IPS-18a (cell line): ENCODE data around the gene VEZT.
"Not testable (repeated sequence)": the region's sequence is repeated elsewhere in the genome, so short reads cannot be mapped to it uniquely, and the experiment has no call there.

Experiments used
- H3K27ac ChIP-seq: one replicate; pipeline ENCODE4 v1.5.1; 2013; ENCODE audit warnings: low read length
- H3K27me3 ChIP-seq: one replicate; pipeline ENCODE4 v1.6.1; 2013; ENCODE audit warnings: mild to moderate bottlenecking, low read length; ENCODE audit not compliant: control insufficient read depth, insufficient read depth
- H3K36me3 ChIP-seq: one replicate; pipeline ENCODE4 v1.6.1; 2013; ENCODE audit warnings: low read depth, low read length; ENCODE audit not compliant: control insufficient read depth
- H3K4me1 ChIP-seq: one replicate; pipeline ENCODE4 v1.6.1; 2013; ENCODE audit warnings: low read depth, low read length; ENCODE audit not compliant: control insufficient read depth
- H3K4me3 ChIP-seq: one replicate; pipeline ENCODE4 v1.5.1; 2013; ENCODE audit warnings: low read length
- H3K9ac ChIP-seq: one replicate; pipeline ENCODE4 v1.6.1; 2013; ENCODE audit warnings: mild to moderate bottlenecking, low read length, moderate library complexity
- H3K9me3 ChIP-seq: one replicate; pipeline ENCODE4 v1.6.1; 2013; ENCODE audit warnings: low read depth, low read length; ENCODE audit not compliant: control insufficient read depth

VEZT gene

DNA sequence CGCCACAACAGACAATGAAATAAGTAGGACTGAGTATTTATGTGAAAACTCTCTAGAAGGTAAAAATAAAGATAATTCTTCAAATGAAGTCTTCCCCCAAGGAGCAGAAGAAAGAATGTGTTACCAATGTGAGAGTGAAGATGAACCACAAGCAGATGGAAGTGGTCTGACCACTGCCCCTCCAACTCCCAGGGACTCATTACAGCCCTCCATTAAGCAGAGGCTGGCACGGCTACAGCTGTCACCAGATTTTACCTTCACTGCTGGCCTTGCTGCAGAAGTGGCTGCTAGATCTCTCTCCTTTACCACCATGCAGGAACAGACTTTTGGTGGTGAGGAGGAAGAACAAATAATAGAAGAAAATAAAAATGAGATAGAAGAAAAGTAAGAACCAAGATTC, 82.7 kb downstream of the VEZT start:
- peaks cover 53% of the 10 kb centered on the region for H3K36me3 ChIP-seq
- H3K9me3 ChIP-seq, result no peaks in the 10 kb centered on the region
- H3K4me1 ChIP-seq, result no peaks in the 10 kb centered on the region
- H3K4me3 ChIP-seq, result no peak overlapping the region
- no peak overlapping the region for H3K9ac ChIP-seq
- H3K27ac ChIP-seq, result no peak overlapping the region
- H3K27me3 ChIP-seq, result no peaks in the 10 kb centered on the region

DNA sequence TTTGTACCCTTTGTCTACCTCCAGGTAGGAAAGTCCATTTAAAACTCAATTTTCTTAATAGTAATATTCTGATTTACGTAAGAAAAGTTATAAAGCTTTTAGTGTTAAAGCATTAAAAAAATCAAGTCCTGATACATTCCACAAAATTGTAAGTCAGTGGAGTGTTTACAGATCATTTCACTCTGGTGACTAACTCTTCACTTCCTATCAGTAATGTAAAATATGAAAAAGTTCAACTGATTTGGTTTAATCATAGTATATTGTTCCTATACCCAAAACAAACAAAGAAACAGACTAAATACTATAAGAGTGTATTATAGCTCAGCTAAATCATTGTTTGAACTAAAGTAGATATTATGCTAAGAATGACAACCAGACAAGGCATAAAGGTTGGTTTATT, 85.9 kb downstream of the VEZT start:
- Histone ChIP-seq H3K27me3 (no peaks in the 10 kb centered on the region), H3K9ac (no peak overlapping the region), H3K9me3 (no peaks in the 10 kb centered on the region), H3K4me1 (no peaks in the 10 kb centered on the region), H3K36me3 (peaks cover 39% of the 10 kb centered on the region), H3K27ac (no peak overlapping the region), H3K4me3 (no peak overlapping the region)

DNA sequence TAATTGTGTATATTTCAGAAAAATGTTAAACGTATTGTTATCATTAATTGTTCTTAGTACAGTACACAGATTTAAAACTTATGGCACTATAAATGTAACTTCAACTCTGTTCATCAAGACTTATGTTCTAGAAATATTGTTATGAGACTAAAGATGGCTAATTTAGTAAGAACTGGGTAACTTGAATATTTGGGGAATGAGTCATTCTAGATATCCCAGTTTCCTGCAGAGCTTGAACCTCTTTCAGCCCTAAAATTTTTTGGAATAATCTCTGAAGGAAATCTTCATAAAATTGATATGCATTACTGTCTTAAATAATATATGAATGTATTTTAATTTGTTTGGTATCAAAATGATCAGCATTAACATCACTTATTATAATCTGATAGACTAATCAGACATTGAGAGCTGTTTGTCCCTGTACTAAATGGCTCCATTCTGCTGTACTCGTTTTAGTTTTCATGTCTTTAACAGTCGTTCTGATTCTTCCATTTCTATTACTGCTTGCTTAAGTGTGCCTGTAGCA, 87.1 kb downstream of the VEZT start:
- Histone ChIP-seq H3K27me3 (no peaks in the 10 kb centered on the region), H3K9ac (no peak overlapping the region), H3K4me1 (no peaks in the 10 kb centered on the region), H3K9me3 (no peaks in the 10 kb centered on the region), H3K27ac (no peak overlapping the region), H3K4me3 (no peak overlapping the region), H3K36me3 (peaks cover 35% of the 10 kb centered on the region)

DNA sequence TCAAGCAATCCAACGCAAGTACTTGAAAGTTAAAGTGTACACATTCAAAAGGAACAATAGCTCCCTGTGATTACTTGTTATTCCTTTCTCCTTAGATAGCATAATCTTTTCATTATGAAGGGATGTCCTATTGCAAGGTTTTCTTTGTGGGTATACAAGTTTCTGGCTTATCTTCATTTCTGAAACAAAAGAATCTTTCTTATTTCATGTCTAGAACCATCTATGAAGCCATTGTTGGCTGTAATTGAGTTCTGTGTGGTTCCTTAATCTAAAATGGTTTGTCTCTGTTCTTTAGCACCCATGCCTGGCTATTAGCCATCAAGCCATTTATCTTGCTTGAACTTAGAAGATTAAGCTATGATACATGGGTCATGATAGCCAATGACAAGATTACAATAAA, 95.0 kb downstream of the VEZT start:
- H3K9ac ChIP-seq, result no peak overlapping the region
- H3K4me3 ChIP-seq, result no peak overlapping the region
- peaks cover 10% of the 10 kb centered on the region for H3K36me3 ChIP-seq
- no peaks in the 10 kb centered on the region for H3K4me1 ChIP-seq
- no peak overlapping the region for H3K27ac ChIP-seq
- no peaks in the 10 kb centered on the region for H3K9me3 ChIP-seq
- no peaks in the 10 kb centered on the region for H3K27me3 ChIP-seq

DNA sequence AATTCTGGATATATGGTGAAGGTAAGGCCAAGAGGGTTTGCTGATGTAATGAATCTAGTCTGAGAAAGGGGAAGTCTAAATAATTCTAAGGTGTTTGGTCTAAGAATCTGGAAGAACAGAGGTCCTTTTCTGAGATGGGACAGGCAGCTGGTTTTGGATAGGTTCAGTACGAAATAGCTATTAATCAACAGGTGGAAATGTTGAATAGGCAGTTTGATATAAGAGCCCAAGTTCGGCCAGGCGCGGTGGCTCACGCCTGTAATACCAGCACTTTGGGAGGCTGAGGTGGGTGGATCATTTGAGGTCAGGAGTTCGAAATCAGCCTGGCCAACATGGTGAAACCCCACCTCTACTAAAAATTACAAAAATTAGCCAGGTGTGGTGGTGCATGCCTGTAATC, 97.1 kb downstream of the VEZT start:
- H3K4me3 ChIP-seq, H3K36me3 ChIP-seq, H3K4me1 ChIP-seq, H3K27ac ChIP-seq, H3K9me3 ChIP-seq, H3K27me3 ChIP-seq, H3K9ac ChIP-seq: not testable (repeated sequence)

DNA sequence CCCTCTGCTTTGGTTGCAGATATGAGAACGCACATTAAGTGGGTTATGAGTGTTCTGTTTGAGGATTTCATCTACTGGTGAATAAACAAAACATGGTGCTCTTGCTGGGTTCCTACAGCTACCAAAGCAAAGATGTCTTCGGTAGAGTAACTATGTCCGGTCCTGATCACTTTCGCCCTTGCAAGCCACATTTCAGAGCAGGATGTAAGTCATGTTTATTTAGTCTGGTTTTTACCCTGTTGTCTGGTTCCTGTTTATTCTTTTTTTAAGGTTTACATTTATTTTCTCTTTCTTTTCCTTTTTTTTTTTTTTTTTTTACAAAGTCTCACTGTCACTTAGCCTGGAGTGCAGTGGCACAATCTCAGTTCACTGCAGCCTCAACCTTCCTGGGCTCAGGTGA, 99.2 kb downstream of the VEZT start:
- H3K27me3 ChIP-seq, result no peaks in the 10 kb centered on the region
- no peaks in the 10 kb centered on the region for H3K9me3 ChIP-seq
- H3K9ac ChIP-seq, result no peak overlapping the region
- no peaks in the 10 kb centered on the region for H3K4me1 ChIP-seq
- no peaks in the 10 kb centered on the region for H3K36me3 ChIP-seq
- no peak overlapping the region for H3K4me3 ChIP-seq
- H3K27ac ChIP-seq, result no peak overlapping the region

DNA sequence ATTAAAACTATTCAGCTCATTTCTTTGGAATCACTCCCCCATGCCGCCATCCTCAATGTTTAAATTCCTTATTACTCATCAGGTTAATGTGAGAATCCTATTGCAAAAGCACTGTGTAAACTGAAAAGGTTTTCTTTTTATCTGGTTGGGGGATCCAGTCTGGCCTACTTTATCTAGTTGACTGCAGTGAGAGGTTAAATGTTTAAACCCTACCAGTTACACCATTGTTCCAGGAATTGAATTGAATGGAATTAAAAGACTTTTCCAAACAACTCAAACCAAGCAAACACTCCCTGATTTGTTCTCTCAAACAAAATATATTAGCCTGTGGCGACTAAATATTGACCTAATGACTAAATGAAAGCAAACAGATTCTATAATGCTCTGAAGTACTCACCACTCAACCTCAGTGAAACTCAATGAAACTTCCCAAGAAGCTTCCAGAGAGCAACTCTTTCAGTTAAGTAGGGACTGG, 100.5 kb downstream of the VEZT start:
- no peaks in the 10 kb centered on the region for H3K4me1 ChIP-seq
- H3K4me3 ChIP-seq, result no peak overlapping the region
- no peak overlapping the region for H3K9ac ChIP-seq
- H3K36me3 ChIP-seq, result no peaks in the 10 kb centered on the region
- no peaks in the 10 kb centered on the region for H3K27me3 ChIP-seq
- H3K9me3 ChIP-seq, result no peaks in the 10 kb centered on the region
- H3K27ac ChIP-seq, result no peak overlapping the region

DNA sequence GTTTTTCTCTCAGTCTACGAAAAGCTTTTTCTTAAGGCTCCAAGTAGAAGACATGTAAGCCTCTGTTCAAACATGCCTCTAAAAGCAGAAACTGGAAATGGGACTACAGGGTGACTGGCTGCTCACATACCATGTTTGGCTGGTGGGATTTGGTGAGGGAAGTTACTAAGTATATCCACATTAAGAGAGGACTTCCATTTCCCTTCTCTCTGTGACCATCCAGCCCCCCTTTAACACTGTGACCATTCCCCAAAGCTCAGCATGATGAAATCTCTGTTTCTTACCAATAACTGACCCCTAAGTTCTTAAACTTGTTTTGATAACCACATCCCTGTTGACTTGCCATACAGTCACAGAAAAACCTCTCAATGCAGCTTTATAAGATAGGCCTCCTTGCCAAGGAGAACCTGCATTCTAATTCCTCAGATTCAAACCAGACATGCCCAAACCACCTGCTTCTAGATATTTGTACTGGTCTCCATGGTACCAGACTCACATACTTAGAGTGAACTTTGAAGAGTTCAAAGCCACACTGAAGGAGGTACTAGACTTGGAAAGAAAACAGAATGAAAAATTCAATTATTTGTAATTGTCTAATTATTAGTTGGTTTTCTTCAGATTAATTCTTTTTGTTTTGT, 102.2 kb downstream of the VEZT start:
- Histone ChIP-seq H3K9ac (no peak overlapping the region), H3K4me1 (no peaks in the 10 kb centered on the region), H3K27ac (no peak overlapping the region), H3K4me3 (no peak overlapping the region), H3K9me3 (no peaks in the 10 kb centered on the region), H3K36me3 (no peaks in the 10 kb centered on the region), H3K27me3 (no peaks in the 10 kb centered on the region)

DNA sequence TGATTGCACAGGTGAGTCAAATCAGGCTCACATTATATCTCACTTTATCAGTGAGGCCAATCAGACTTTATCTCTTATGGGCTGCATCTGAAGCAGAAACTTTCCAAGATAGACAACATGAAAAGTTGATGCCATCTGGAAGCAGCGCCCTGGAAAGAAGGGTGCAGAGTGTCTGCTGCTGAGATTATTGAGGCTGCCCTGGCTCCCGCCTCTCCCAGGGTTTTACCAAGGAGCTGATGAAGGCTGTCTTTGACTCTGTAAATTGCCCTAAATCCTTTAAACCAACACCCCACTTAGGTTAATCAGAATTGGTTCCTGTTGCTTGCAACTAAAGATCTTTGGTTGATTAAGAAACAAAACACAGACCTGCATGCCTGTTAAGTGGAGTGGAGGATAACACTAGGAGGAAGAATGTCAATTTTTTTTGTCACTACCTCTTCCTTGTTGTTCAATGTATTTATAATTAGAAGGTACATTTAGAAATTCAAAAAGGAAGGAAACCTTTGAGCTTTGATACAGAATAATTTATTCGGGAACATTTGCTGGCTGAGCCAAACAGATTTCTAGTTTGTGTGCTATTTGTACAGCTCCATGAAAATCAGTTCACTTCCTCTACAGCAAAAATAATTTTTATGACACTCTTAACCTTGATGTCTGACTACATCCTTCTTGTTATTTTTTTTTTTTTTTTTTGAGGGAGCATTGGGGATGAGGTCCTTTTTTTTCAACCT, 104.1 kb downstream of the VEZT start:
- no peaks in the 10 kb centered on the region for H3K4me1 ChIP-seq
- H3K27me3 ChIP-seq, result no peaks in the 10 kb centered on the region
- no peak overlapping the region for H3K9ac ChIP-seq
- H3K4me3 ChIP-seq, result no peak overlapping the region
- H3K36me3 ChIP-seq, result no peaks in the 10 kb centered on the region
- H3K9me3 ChIP-seq, result no peaks in the 10 kb centered on the region
- no peak overlapping the region for H3K27ac ChIP-seq

DNA sequence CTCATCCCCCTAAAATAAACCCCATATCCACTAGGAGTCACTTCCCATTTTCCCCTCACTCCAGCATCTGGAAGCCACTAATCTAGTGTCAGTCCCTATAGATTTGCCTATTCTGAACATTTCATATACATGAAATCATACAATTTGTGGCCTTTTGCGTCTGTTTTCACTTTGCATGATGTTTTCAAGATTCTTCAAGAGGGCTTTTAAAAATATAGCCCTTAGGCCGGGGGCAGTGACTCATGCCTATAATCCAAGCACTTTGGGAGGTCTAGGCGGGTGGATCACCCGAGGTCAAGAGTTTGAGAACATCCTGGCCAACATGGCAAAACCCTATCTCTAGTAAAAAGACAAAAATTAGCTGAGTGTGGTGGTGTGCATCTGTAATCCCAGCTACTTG, 104.7 kb downstream of the VEZT start:
- Histone ChIP-seq H3K27ac (no peak overlapping the region), H3K4me1 (no peaks in the 10 kb centered on the region), H3K4me3 (no peak overlapping the region), H3K9me3 (no peaks in the 10 kb centered on the region), H3K27me3 (no peaks in the 10 kb centered on the region), H3K9ac (no peak overlapping the region), H3K36me3 (no peaks in the 10 kb centered on the region)

DNA sequence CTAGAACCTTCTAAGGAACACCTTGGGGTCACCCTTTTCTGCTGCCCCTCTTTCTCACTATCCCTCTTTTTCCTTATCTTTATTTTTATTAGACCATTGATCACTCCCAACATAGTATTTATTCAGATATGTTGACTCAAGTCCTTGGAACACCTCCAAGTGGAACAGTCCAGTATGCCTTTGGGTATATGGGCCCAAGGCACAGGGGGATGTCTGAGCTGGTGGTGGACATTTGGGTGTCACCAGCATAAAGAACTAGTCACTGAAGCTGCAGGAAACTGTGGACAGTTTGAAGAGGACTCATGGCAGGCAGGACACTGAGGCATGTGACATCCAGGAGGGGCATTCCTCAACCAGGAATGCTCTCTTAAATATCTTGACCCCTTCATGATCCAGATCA, 105.6 kb downstream of the VEZT start:
- no peaks in the 10 kb centered on the region for H3K27me3 ChIP-seq
- H3K27ac ChIP-seq, result no peak overlapping the region
- no peak overlapping the region for H3K9ac ChIP-seq
- H3K36me3 ChIP-seq, result no peaks in the 10 kb centered on the region
- H3K4me3 ChIP-seq, result no peak overlapping the region
- no peaks in the 10 kb centered on the region for H3K4me1 ChIP-seq
- no peaks in the 10 kb centered on the region for H3K9me3 ChIP-seq

DNA sequence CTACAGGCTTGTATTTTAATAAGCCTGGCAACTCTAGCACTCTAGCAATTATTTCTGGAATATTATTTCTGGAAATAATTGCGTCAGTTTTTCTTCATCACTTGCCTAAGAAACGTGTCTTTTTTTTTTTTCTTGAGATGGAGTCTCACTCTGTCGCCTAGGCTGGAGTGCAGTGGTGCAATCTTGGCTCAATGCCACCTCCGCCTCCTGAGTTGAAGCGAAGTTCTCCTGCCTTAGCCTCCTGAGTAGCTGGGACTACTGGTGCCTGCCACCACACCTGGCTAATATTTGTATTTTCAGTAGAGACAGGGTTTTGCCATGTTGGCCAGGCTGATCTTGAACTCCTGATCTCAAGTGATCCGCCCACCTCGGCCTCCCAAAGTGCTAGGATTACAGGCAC, 106.6 kb downstream of the VEZT start:
- not testable (repeated sequence) for H3K4me1 ChIP-seq, H3K36me3 ChIP-seq, H3K27ac ChIP-seq, H3K9me3 ChIP-seq, H3K9ac ChIP-seq, H3K27me3 ChIP-seq, H3K4me3 ChIP-seq
